AG04450 (cell line): ENCODE data around the gene TMEM219. TPM values are rescaled to one million over a fixed set of nuclear protein-coding genes. Genes with fewer than 3 reads are reported as not detected.

Experiments used
- CTCF ChIA-PET: fragments of 300-600, 350-600 bp; formaldehyde crosslinking; extraction: SDS; loops from one replicate; lab custom pipeline; 2022; ENCODE audit warnings: antibody characterized with exemption, inconsistent platforms; lab: Charles Lee
- POLR2A ChIA-PET: fragments of 350-600 bp; formaldehyde crosslinking; extraction: SDS; loops from one replicate; lab custom pipeline; 2021; ENCODE audit warnings: antibody characterized with exemption, inconsistent platforms; lab: Yijun Ruan, JAX
- DNase-seq: peaks from one replicate; pipeline ENCODE4 v3.0.0-alpha.2; 2011; ENCODE audit warnings: low read depth, low spot score
- H3K27ac ChIP-seq: one replicate; pipeline ENCODE4 v1.5.1; 2012; ENCODE audit warnings: low read depth, low read length, control low read depth
- H3K27me3 ChIP-seq: one replicate; pipeline ENCODE4 v1.6.0; 2012; ENCODE audit warnings: low read length; ENCODE audit not compliant: control insufficient read depth, insufficient read depth
- H3K4me3 ChIP-seq: 2 replicates; pipeline ENCODE4 v1.5.1; 2011; ENCODE audit warnings: mild to moderate bottlenecking, low read depth, low read length, control low read depth
- H3K9me3 ChIP-seq: 2 replicates; pipeline ENCODE4 v1.5.1; 2012; ENCODE audit warnings: low read length; ENCODE audit not compliant: control insufficient read depth, insufficient read depth
- polyA plus RNA-seq: library from polyadenylated mRNA; depleted of rRNA; stranded (reverse); fragments of >200 nt; gene quantifications from 2 replicates; pipeline ENCODE4 v1.2.3, GENCODE V29; 2011
- TF ChIP-seq, protein P1 (sequence below): IDR thresholded peaks from 2 replicates; pipeline ENCODE4 v1.5.1; 2011; ENCODE audit warnings: low read depth, low read length, control low read depth, inconsistent platforms

Gene TMEM219
- polyA plus RNA-seq, 1 experiment = 88.6 TPM

DNA sequence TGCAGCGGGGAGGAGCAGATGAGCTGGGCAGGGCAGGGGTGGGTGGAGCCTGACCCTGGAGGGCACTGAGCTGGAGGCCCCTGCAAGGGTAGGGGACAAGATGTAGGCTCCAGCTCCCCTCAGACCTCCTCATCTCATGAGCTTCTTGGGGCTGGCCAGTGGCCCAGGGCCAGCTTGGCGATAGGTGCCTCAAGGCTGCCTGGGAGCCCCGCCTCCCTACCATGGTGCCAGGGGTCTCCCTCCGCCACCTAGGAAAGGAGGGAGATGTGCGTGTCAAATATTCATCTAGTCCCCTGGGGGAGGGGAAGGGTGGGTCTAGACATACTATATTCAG lies 29.7 kb downstream of the TMEM219 start:
- Histone ChIP-seq H3K27me3 (no peaks in the 10 kb centered on the region), H3K9me3 (no peaks in the 10 kb centered on the region; the same call in 1 of the 2 replicates), H3K4me3 (no peak overlapping the region), H3K27ac (no peak overlapping the region)
- TF ChIP-seq, protein P1, sequence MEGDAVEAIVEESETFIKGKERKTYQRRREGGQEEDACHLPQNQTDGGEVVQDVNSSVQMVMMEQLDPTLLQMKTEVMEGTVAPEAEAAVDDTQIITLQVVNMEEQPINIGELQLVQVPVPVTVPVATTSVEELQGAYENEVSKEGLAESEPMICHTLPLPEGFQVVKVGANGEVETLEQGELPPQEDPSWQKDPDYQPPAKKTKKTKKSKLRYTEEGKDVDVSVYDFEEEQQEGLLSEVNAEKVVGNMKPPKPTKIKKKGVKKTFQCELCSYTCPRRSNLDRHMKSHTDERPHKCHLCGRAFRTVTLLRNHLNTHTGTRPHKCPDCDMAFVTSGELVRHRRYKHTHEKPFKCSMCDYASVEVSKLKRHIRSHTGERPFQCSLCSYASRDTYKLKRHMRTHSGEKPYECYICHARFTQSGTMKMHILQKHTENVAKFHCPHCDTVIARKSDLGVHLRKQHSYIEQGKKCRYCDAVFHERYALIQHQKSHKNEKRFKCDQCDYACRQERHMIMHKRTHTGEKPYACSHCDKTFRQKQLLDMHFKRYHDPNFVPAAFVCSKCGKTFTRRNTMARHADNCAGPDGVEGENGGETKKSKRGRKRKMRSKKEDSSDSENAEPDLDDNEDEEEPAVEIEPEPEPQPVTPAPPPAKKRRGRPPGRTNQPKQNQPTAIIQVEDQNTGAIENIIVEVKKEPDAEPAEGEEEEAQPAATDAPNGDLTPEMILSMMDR = no peak
- no peak for DNase-seq
- CTCF ChIA-PET = no interaction called here
- POLR2A ChIA-PET = no interaction called here

DNA sequence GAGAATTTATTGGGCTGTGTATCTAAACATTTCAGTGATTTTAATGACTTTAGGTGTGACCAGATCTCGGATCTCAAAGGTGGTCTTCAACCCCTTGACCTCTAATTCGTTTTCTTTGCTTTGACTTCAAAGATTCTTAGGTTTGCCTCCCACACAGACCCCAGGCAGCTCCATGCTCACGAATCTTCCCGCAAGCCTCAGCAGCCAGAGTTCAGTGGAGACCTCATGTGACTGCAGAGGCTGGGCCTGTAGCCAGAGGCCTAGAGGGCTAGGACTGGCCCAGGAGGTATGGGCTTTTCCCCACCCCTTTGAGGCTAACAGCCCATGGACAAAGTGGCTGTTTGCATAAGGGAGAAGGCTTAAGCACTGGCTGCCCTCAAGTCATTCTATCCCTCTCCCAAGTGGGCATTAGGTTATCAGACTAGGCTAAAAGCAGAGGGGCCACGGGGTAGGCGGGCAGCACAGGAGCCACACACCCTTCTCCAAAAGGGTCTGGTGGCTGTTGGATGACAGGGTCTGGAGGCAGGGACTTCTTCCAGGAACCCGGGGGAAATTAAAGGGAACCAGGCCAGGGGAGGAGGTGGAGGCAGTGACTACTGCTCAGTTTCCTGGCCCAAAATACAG lies 30.6 kb downstream of the TMEM219 start:
- H3K27me3 ChIP-seq = no peaks in the 10 kb centered on the region
- POLR2A ChIA-PET = interaction anchor here (0.6 kb wide), 1 partner anchor 91 kb away, joined by 4 read pairs; no protein-coding TSS in a partner anchor
- CTCF ChIA-PET = no interaction called here
- no peak overlapping the region for H3K27ac ChIP-seq
- TF ChIP-seq, protein P1 = no peak
- H3K9me3 ChIP-seq = no peaks in the 10 kb centered on the region; the same call in 1 of the 2 replicates
- DNase-seq = no peak
- no peak overlapping the region for H3K4me3 ChIP-seq

DNA sequence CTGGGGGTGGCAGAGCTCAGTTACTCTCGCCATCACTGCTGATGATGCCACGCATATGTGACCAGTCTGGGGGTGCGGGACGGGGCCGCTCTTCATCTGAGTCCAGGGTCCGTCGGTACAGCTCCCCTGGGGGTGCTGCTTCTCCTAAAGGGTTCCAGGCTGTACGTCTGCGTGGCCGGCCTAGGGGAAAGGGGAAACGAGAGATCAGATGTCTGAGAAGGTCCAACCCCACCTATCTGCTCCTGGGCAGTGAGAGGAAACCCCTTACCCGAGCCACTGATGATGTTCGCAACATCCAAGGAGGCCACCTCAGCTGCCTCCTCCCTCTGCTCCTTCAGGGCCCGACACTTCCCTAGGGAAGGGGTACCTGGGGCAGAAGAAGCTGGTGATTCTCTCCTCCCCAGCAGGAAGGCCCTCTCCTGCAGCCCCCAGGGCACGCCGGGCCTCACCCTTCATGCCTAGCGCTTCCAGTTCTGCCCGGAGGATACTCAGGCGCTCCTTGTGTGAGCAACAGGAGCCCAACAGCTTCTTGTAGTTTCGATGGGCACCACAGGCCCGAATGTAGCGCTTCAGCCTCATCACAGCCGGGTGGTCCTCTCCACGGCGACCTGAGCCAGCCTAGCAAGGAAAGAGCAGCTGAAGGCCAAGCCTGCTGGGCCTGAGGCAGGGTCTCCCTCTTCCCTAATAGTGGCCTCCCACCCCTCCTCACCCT lies 31.5 kb downstream of the TMEM219 start:
- Histone ChIP-seq H3K9me3 (no peaks in the 10 kb centered on the region; the same call in 1 of the 2 replicates), H3K27ac (no peak overlapping the region), H3K27me3 (no peaks in the 10 kb centered on the region), H3K4me3 (no peak overlapping the region)
- ChIA-PET POLR2A (no interaction called here), CTCF (no interaction called here)
- no peak for DNase-seq
- TF ChIP-seq, protein P1 = no peak

DNA sequence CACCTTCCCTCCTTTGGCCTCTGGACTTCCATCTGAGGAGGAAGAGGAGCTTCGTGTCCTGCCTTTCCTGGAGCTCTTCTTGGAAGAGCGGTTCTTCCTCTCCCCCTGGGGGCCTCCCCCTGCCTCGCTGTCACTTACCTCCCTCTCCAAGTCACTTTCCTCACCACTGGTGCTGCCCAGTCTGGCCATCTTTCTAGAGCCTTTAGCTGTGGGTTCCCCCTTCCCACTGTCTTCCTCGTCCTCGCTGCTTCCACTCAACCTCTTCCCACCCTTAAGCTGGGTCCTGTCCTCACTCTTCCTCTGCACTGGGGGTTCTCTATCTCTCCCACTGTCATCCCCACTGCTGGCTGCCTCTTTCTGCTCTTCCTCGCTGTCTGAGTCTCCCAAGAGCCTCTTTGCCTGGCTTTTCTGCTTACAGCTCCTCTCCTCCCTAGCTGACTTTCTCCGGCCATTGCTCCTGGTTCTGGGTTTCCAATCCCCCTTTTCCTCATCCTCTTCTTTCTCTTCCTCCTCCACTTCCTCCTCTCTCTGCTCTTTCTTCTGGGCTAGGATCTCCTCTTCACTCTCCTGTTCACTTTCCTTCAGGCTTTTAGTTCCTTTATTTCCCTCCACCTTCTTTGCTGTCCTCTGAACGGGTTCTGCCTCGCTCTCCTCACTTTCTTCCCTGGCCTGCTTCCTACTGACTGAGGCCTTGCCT lies 32.2 kb downstream of the TMEM219 start:
- no peak for DNase-seq
- CTCF ChIA-PET = no interaction called here
- POLR2A ChIA-PET = interaction anchor here (0.6 to 1.7 kb wide), 3 partner anchors 32 to 483 kb away, joined by 3 to 7 read pairs (median 4); partner anchors contain the start of gene TMEM219
- no peaks in the 10 kb centered on the region for H3K27me3 ChIP-seq
- H3K27ac ChIP-seq = no peak overlapping the region
- H3K4me3 ChIP-seq = no peak overlapping the region
- no peaks in the 10 kb centered on the region; the same call in 1 of the 2 replicates for H3K9me3 ChIP-seq
- TF ChIP-seq, protein P1 = no peak
